HG02973 (cell line): ENCODE measurements around the gene DYRK3.

Source experiments
- ATAC-seq: cut with Tn5 transposase; IDR thresholded peaks from one replicate; pipeline ENCODE4 v1.9.1; 2021; ENCODE audit warnings: moderate library complexity; ENCODE audit not compliant: unreplicated experiment

DYRK3 gene

DNA sequence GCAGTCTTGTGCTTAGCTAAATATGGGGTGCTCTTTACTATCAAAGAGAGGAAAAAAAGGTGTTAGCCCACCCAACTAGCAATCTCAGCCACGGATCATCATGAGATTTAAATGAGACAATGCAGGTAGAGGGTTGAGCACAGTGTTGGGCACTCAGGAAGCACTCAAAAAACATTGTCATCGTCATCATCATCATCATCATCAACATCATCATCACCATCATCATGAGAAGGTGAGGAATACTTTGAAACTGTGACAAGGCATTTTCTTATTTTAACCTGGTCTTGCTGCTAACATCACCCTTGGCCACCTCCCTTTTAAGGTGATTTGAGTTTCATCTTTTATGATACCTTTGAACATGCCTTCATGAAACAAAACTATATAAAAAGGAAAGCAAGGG, 46.0 kb downstream of the DYRK3 start:
- no peak for ATAC-seq

DNA sequence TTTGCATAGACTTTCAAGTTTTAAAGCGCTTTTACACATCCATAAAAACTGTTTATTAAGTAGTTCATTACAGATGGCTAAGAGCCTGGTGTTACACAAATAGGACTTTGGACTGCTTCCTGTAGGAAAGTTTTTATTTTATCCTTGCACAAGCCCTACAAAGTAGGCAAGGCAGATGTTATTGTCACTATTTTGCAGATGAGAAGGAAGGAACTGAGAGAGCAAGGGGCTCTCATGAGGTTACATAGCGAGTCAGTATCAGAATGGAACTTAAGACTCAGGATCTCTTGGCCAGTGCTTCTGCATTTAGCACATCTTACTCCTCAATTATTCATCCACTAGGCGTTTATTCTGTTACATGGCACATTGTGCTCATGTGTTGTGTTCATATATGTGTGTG, 46.8 kb downstream of the DYRK3 start:
- ATAC-seq: no peak

DNA sequence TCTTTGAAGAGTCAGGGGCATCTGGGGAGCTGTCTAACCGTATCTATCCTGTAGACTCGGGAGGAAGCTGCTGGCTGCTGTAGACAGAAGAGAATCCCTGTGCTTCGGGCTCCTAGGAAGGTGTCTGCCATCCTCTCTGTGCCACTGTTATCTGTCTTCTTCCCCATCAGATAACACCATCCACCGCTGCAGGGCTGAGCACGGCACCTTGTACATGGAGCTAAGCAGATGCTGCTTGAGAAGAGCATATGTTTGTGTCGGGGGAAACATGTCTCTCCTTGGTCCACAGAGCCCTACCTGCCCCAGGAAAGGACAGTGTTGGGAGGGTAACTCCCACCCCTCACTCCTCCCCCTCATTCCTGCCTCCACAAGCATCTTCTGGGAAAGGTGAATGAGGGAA, 48.0 kb downstream of the DYRK3 start:
- no peak for ATAC-seq

DNA sequence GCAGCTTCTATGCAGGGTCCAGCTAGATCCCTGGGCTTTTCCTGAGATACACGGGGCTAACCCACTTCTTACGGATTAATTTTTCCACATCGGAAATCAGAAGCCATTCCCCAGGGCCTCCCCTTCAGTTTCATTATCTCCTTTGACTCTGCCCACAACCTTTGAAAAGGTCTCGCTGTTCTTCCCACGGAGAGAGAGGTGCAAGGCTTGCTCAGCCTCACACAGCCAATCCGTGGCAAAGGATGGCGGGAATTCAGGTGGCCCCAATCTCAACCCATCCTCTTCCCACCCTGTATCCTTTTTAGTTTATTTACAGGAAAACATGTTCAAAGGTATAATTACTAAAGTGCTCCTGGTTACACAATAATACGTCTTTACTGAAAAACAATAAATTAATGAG, 48.7 kb downstream of the DYRK3 start:
- no peak for ATAC-seq

DNA sequence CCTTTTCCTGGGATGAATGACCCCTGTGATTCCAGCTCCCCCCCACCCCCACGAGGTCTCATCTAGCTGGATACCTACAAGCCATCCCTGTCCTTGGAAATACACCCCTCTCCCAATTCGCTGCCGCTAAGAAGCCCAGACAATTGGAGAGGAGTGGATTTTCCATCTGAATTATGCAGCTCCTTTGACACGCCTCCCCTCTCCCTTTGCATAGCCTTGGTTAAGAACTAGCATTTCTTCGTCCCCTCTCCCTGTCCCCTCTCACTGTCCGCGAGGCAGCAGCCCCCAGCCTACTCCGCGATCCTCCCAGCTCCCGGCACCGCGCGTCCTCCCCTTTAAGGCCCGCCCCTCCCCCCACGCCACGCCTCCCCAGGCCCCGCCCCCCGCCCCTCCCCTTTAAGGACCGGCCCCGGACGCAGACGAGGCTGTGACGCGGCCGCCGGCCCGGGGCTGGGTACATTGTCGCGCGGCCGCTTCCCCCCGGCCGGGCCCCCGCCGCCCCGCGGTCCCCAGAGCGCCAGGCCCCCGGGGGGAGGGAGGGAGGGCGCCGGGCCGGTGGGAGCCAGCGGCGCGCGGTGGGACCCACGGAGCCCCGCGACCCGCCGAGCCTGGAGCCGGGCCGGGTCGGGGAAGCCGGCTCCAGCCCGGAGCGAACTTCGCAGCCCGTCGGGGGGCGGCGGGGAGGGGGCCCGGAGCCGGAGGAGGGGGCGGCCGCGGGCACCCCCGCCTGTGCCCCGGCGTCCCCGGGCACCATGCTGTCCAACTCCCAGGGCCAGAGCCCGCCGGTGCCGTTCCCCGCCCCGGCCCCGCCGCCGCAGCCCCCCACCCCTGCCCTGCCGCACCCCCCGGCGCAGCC, 49.4 kb downstream of the DYRK3 start, which contains the start of gene MAPKAPK2:
Gene MAPKAPK2, plus strand, starts transcription at position 428 of the 856 bp plus-strand sequence. Its CDS starts 325 bp downstream, at position 753.
- ATAC-seq: peak; percentile 40

DNA sequence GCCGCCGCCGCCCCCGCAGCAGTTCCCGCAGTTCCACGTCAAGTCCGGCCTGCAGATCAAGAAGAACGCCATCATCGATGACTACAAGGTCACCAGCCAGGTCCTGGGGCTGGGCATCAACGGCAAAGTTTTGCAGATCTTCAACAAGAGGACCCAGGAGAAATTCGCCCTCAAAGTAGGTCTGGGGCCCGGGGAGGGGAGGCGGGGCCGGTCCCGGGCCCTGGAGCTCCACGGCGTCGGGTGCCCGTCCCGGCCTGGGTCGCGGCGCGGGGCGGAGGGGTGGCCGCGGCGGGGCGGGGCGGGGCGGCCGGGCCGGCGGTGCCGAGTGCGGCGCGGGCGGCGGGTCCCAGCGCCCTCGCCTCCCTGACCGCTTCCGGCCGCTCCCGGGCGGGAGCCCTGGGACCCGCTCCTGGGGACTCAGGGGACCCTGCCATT, 50.0 kb downstream of the DYRK3 start:
- peak; percentile 19 for ATAC-seq

DNA sequence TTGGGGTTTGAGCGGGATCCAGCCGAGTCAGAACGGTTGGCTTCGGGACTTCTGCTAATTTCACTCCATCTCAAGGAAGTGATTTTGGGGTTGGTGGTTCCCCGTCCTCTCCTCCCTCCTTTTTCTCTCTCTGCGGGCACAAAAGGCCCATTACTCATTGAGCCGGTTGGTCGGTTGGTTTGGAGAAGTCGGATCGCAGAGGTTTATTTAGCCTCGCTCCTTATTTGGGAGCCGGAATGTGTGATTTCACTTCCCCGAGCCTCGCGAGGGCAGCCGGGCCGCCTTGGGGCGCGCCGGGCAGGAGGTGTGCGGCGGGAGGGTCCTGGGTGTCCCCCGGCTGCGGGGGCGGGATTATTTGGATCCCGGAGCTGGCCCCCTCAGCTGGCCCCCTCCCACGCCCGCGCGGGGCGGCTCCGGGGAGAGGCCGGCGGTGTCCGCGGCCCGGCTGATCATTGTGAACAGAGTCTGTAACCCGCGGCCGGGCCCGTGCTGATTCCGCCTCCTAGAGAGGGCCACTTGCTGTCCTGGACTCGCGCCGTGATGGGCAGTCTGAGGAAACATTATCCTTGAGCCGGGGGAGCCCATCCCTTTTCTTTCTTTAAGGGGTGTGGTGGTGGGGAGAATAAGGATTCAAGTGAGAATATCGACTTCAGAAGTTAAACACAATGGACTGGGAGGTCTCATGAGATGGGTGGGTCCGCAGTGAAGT, 50.6 kb downstream of the DYRK3 start:
- ATAC-seq: peak; percentile 15

DNA sequence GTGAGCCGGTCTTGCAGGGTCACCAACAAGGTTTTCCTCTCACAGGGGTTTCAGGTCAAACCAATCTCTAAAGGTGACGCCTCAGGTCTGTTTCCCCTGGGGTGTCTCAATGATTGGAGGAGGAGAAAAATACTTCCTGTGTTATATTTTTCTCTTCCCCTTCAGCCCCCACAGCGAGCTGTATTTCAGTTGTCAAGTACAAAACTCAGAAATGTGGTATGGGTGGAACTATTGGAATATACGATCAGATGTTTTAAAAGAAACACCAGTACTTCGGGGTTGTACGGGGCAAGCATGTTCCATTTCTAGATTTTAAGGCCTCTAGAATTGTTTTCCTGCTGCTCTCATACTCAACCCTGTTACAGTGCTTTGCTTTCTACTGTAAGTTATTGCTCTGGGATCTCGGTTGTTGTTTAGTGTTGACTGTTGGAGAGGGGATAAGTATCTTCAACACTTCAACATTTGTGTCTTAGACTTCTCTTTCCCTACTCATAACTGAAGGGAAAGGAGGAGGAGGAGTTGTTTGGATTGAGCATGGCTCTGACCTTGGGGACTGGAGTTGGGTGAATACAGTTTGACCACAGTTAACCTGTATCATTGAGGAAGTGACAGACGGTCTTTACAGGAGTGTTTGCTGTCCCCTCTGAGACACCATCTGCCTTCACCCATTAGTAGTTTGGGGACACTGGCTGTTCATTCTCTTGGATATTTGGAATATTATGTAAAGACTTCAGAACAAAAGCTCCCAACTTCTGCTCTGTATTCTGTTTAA, 51.3 kb downstream of the DYRK3 start:
- ATAC-seq: no peak

DNA sequence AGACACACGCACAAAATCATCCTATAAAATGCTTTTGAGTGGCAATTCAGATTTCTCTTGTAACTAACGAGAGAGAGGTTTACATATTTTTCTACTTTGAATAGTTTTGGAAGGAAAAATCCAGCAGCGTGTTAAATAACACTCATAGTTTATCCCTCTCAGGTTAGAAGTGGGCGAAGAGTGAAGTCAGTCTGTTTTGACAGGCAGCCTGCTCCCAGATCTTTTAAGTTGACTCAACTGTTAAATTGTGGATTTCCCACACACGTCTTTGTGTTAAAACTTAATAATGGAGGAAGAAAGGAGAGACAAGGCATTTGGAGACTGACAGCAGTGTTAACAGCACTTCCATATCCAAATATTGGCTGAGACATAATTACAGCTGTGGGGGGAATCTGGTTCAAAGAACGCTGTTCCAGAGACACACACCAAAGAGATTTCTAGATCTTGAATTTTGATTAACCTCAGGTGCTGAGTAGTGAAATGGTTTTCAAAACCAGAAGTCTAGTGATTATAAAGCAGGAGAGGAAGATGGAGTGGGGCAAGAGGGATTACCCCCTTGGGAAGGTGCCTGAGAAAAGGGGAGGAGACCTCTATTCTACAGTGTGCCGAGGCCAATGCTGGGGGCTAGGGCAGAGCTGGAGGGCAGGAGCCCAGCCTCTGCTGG, 52.0 kb downstream of the DYRK3 start:
- ATAC-seq: no peak

DNA sequence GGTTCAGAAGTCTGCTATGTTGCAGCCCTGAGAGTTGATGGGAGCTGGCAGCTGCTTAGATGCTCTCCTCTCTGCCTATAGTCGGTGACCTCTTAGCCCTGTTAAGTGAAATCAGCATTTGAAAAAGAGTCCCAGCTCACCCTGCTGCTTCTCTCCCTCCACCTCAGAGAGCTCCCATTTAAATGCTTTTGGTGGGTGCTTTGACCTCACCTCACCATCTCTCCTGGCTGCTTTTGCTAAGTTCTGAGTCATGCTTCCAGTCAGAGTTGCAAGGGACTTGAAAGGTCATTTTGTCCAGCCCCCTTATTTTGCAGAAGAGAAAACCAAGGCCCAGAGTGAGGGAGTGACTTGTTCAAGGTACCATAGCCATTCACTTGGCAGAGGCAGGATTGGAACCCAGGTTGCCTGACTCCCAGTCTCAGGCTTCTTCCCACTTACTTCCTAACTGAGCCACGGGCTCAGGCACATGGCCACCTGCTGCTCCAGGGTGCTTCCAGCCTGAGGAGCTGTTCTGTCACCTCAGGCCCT, 52.6 kb downstream of the DYRK3 start:
- no peak for ATAC-seq

DNA sequence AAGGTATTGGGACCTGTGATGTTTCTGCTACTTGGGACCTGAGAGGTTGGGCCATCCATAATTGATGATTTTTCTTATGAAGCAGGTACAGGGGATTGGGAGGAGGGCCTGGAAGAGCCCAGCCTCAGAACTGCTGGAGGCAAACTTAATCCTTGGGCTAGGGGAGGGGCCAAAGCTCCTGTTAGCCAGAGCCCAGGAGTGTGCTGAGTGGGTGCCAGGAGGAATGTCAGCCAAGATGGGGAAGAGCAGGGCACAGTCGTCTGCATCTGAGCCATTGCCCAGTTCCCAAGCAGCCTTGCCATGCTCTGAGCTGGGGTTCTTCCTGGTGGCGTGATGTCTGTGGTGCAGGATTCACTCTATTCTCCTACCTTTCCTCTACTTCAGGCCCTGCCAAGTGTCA, 55.2 kb downstream of the DYRK3 start:
- ATAC-seq: no peak

DNA sequence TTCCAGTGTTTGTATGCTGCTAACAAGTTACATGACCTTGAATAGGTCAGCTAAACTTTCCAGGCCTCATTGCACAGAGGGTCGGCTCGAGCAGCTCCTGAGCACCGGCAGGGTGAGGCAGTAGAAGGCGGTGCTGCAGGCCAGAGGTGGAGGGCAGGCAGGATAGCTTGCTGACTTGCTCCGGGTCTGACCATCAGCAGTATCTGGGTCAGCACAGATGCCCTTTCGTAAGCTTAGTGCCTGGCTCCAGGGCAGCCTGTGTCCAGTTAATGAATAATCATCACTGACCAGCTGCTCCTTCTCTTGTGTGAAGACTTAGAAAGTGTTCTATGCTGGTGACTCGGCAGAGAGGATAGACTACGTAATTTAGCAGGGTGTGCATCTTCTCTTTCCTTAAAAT, 56.3 kb downstream of the DYRK3 start:
- no peak for ATAC-seq

DNA sequence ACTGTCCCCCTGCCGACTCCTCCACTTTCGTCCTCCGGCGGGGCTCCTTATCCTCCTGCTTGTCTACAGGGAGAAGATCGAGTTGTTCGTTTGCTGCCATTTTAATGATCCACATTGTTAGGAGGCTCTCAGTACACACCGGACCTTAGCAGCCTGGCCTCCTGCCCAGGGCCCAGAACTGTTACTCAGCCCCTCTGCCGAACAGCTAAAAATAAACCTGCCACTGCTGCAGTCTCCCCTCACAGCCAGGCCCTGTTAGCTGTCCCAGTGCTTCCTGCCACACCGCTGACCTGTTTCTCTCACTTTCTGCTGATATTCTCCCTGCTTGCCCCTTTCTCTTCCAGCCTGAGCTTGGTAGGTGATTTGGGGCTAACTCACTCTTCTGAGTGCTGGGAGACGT, 57.7 kb downstream of the DYRK3 start:
- ATAC-seq: no peak

DNA sequence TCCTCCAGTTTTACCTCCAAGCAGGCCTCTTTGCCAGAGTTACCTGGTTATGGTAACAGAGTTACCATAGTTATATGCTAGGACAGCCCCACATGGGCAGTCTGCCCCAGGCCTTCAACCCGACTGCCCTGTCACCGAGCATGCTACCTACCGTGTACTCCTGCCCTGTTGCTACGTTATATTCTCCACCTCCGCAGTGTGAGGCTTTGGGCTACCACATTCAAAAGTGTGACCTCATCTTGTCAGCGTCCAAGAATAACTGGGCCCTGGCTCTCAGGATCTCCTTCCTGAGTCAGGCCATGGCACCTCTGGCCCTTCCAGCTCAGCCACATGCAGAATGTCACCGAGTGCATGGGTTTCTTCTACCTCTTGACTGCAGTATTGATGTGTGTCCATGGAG, 58.3 kb downstream of the DYRK3 start:
- no peak for ATAC-seq

DNA sequence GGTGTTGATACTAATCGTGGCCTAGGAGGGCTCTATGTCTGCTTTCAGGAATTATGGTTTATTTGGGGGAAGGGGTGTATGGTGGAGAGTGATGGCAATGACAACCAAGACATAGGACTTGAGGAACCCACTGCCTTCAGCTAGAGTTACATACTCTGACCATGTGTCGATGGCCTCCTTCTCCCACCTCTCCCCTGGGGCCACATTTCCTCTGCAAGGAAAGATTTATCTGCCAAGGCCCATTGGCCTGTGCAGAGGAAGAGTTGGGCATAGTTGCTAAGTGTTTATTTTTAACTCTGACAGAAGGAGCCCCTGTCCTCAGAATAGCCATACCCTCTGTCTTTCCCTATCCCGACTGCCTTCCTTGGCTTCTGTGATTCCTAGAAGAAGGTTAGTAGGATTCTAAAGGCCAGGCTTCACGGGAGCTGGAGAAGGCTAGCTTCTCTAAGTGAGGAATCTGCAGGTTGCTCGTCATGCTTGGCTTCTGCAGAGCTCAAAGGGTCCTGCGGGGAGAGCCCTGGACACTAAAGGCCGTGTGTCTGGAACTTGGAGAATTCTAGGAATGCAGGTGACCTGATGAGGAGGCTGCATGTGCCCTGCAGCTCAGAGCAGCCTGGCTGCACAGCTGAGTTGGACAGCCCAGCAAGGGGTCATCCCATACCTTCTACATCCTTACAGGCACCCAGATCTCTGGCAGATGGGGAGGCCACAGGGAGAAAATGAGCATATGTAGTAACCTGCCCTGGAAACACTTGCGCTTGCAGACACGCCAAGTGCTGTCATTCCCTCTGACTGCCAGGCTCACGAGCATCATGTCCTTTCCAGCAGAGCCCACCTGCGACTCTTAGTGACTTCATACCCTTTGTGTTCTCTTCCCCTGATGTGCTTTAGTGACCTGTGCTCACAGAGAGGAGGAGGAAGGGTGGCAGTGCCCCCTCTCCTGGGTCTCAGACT, 59.1 kb downstream of the DYRK3 start:
- ATAC-seq: no peak

DNA sequence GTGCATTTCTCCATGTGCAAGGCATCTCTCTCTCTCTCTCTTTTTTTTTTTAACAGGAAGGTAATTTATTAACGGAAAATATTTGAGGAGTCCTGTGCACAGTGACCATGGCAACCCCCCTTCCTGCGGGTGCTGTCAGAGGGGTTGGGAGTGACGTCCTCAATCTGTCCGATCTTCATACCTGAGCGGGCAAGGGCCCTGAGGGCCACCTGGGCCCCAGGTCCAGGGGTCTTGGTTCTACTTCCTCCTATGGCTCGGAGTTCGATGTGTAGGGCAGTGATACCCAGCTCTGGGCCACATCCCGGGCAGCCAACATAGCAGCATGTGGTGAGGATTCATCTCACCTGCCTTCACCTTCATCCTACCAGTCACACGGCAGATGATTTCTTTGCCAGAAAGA, 60.4 kb downstream of the DYRK3 start:
- no peak for ATAC-seq

DNA sequence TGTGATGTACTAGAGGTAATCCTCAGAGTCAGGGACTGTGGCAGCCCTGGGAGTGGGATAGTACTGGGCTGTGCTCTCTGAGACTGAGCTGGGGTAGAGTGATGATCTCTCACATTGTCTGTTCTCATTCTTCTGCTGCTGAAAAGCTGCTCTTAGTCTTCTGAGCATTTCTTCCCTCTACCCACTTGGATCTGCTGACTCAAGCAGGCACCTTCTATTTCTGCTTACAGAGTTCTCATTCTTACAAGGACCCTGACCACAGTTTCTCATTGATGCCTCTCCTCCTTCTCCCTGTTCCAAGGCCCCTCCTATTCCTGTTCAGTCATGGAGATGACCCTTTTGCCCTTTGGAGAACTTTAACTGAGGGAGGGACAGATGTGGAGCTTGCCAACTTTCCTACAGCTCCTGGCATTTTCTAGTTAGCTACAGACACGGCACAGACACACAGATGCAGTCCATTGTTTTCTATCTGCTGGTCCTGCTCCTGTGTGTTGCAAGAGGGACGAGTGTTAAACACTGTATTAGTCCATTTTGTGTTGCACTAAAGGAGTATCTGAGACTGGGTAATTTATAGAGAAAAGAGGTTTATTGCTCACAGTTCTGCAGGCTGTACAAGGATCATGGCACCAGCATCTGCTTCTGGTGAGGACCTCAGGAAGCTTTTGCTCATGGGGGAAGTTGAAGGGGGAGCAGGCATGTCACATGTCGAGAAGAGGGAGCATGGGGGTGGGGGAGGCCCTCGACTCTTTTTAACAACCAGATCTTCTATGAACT, 61.7 kb downstream of the DYRK3 start:
- ATAC-seq: no peak

DNA sequence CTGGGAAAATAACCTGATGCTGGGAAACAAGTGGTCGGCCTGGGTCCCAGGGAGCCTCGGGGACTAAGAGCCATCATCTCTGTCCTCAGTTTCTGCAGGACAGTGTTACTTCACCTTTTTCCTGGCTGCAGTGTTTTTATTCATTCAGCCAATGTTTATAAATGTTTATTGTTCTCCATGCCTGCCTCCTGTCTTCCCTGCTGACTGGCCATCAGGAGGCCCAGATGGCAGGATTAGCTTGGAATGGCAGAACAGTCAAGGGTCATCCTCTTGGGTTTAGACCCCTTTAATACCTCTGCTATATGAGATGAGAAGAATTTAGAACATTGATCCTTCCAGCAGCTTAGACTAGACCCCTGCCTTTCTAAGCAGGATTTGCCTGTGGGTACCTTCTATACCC, 62.7 kb downstream of the DYRK3 start:
- ATAC-seq: no peak
